Measurements from ENCODE around the gene MGLL.

The MGLL gene

DNA sequence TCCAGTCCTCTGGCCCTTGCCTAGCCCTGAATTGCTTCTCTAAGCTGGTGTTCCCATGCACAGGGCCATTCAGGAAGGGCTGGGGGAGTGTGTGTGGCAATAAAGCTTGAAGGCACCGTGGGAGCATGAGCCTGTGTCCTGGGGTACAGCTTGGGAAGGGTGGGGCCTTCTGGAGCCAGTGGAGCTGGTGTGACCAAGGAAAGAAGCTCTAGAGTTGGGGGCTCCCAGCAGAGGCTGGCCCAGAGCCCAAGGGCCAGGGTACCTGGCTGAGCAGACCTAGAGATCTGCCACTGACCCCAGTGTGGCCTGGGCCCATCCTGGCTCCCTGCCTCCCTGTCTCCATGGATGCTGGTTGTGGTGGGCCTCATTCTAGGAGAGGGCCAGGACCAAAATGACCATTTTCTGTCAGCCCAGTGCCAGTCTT lies 141.5 kb downstream of the MGLL start:
- H3F3A ChIP-seq (ENCODE audit: insufficient read depth, low read length): no peaks in the 10 kb centered on the region
- no peaks in the 10 kb centered on the region for H3K4me1 ChIP-seq (ENCODE audit: low read length)
- no peaks in the 10 kb centered on the region for H3K79me2 ChIP-seq (ENCODE audit: low read length)
- DNase-seq: no peak
- H3K27ac ChIP-seq (ENCODE audit: low read length): no peak overlapping the region
- no peak overlapping the region for H3K9ac ChIP-seq (ENCODE audit: low read length)
- H3K36me3 ChIP-seq (replicated peaks; ENCODE audit: insufficient read depth, low read length): no peaks in the 10 kb centered on the region
- H3K9me2 ChIP-seq (replicated peaks; ENCODE audit: insufficient read depth, low read length): no peaks in the 10 kb centered on the region
- H3K4me2 ChIP-seq (ENCODE audit: low read depth, low read length): no peak overlapping the region
- no peaks in the 10 kb centered on the region for H3K27me3 ChIP-seq (replicated peaks; ENCODE audit: insufficient read depth, low read length)
- H2AFZ ChIP-seq (ENCODE audit: low read length): no peak overlapping the region
- no peaks in the 10 kb centered on the region for H3K9me3 ChIP-seq (replicated peaks; ENCODE audit: insufficient read depth, low read length)
- no peaks in the 10 kb centered on the region for H4K20me1 ChIP-seq (ENCODE audit: insufficient read depth, low read length)
- H3K4me3 ChIP-seq (ENCODE audit: low read length): no peak overlapping the region
- no peak for TF ChIP-seq EZH2phosphoT487 (IDR thresholded peaks at IDR 0.05; ENCODE audit: low read length)
- no peak for TF ChIP-seq EZH2 (optimal IDR thresholded peaks at IDR 0.05; ENCODE audit: low read depth, low read length)
- TF ChIP-seq, protein P1, sequence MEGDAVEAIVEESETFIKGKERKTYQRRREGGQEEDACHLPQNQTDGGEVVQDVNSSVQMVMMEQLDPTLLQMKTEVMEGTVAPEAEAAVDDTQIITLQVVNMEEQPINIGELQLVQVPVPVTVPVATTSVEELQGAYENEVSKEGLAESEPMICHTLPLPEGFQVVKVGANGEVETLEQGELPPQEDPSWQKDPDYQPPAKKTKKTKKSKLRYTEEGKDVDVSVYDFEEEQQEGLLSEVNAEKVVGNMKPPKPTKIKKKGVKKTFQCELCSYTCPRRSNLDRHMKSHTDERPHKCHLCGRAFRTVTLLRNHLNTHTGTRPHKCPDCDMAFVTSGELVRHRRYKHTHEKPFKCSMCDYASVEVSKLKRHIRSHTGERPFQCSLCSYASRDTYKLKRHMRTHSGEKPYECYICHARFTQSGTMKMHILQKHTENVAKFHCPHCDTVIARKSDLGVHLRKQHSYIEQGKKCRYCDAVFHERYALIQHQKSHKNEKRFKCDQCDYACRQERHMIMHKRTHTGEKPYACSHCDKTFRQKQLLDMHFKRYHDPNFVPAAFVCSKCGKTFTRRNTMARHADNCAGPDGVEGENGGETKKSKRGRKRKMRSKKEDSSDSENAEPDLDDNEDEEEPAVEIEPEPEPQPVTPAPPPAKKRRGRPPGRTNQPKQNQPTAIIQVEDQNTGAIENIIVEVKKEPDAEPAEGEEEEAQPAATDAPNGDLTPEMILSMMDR (IDR thresholded peaks at IDR 0.05; ENCODE audit: low read length): no peak

DNA sequence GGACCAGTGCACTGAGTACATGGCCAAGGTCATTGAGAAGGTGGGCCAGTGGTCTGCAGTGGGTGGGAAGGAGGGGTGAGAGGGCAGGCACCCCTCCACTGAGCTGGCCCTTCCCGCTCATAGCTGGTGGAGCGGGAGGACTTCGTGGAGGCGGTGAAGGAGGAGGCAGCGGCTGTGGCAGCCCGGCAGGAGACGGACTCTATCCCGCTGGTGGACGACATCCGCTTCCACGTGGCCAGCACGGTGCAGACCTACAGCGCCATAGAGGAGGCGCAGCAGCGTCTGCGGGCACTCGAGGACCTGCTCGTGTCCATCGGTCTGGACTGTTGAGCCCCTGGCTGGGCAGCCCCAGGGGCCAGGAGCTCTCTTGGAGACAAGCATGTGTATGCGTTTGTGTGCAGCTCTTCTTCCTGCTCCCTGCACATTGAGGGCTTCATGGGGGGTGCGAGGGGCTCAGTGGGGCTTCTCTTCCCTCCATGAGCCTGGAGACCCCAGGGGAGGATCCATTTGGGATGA lies 142.1 kb downstream of the MGLL start:
- H3K9ac ChIP-seq (ENCODE audit: low read length): no peak overlapping the region
- H3K79me2 ChIP-seq (ENCODE audit: low read length): no peaks in the 10 kb centered on the region
- TF ChIP-seq, protein P1 (IDR thresholded peaks at IDR 0.05; ENCODE audit: low read length): no peak
- TF ChIP-seq EZH2 (optimal IDR thresholded peaks at IDR 0.05; ENCODE audit: low read depth, low read length) (no peak), EZH2phosphoT487 (IDR thresholded peaks at IDR 0.05; ENCODE audit: low read length) (no peak)
- H3K9me3 ChIP-seq (replicated peaks; ENCODE audit: insufficient read depth, low read length): no peaks in the 10 kb centered on the region
- H3F3A ChIP-seq (ENCODE audit: insufficient read depth, low read length): no peaks in the 10 kb centered on the region
- no peak for DNase-seq
- H3K4me2 ChIP-seq (ENCODE audit: low read depth, low read length): no peak overlapping the region
- H3K27ac ChIP-seq (ENCODE audit: low read length): no peak overlapping the region
- no peaks in the 10 kb centered on the region for H3K36me3 ChIP-seq (replicated peaks; ENCODE audit: insufficient read depth, low read length)
- H4K20me1 ChIP-seq (ENCODE audit: insufficient read depth, low read length): no peaks in the 10 kb centered on the region
- H3K4me1 ChIP-seq (ENCODE audit: low read length): no peaks in the 10 kb centered on the region
- H3K9me2 ChIP-seq (replicated peaks; ENCODE audit: insufficient read depth, low read length): no peaks in the 10 kb centered on the region
- H3K27me3 ChIP-seq (replicated peaks; ENCODE audit: insufficient read depth, low read length): no peaks in the 10 kb centered on the region
- no peak overlapping the region for H2AFZ ChIP-seq (ENCODE audit: low read length)
- H3K4me3 ChIP-seq (ENCODE audit: low read length): no peak overlapping the region

DNA sequence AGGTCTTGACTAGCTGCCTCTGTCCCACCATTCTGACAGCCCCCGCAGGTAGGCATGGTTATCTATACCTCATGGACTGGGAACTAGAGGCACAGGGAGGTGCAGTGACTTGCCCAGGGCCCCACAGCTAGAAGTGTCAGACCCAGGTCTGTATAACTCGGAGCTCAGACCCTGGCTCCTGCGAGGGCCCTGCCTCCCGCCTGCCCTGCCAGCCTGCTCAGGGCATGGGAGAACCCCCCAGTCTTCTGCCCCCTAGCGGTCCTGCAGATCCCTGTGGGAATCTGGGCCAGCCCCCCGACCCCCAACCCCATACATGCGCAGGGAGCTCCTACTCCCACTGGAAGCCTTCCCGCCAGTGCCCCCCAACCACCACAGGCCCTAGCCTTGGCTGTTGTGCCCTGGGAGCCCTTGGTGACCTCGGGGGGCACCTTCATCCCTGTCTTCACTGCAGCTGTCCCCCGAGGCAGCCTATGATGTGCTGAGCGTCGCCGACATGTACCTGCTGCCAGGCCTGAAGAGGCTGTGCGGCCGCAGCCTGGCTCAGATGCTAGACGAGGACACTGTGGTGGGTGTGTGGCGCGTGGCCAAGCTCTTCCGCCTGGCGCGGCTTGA lies 142.7 kb downstream of the MGLL start:
- Histone ChIP-seq H3K79me2 (ENCODE audit: low read length) (no peaks in the 10 kb centered on the region), H2AFZ (ENCODE audit: low read length) (no peak overlapping the region), H3K9me2 (replicated peaks; ENCODE audit: insufficient read depth, low read length) (no peaks in the 10 kb centered on the region), H3K4me1 (ENCODE audit: low read length) (no peaks in the 10 kb centered on the region), H3K27ac (ENCODE audit: low read length) (no peak overlapping the region), H3F3A (ENCODE audit: insufficient read depth, low read length) (no peaks in the 10 kb centered on the region), H3K4me2 (ENCODE audit: low read depth, low read length) (no peak overlapping the region), H3K9ac (ENCODE audit: low read length) (no peak overlapping the region), H3K9me3 (replicated peaks; ENCODE audit: insufficient read depth, low read length) (no peaks in the 10 kb centered on the region), H3K4me3 (ENCODE audit: low read length) (no peak overlapping the region), H4K20me1 (ENCODE audit: insufficient read depth, low read length) (no peaks in the 10 kb centered on the region), H3K36me3 (replicated peaks; ENCODE audit: insufficient read depth, low read length) (no peaks in the 10 kb centered on the region), H3K27me3 (replicated peaks; ENCODE audit: insufficient read depth, low read length) (no peaks in the 10 kb centered on the region)
- TF ChIP-seq, protein P1 (IDR thresholded peaks at IDR 0.05; ENCODE audit: low read length): no peak
- TF ChIP-seq EZH2phosphoT487 (IDR thresholded peaks at IDR 0.05; ENCODE audit: low read length) (no peak), EZH2 (optimal IDR thresholded peaks at IDR 0.05; ENCODE audit: low read depth, low read length) (no peak)
- no peak for DNase-seq

Measured in MM.1S (cell line).